GM06990 (cell line): ENCODE results near the gene OR56A4.
A peak's percentile ranks its signal among the peaks of the same experiment; 100 is the strongest.
"Not testable (repeated sequence)": the region's sequence is repeated elsewhere in the genome, so short reads cannot be mapped to it uniquely, and the experiment has no call there.

Source experiments
- DNase-seq: peaks from one replicate; pipeline ENCODE4 v3.0.0-alpha.2; 2011; ENCODE audit not compliant: insufficient read length; ENCODE audit errors: extremely low read depth
- H3K27me3 ChIP-seq: replicated peaks from 2 replicates; pipeline ENCODE4 v1.6.0; 2011; ENCODE audit warnings: low read length; ENCODE audit not compliant: control insufficient read depth, insufficient read depth
- H3K36me3 ChIP-seq: 2 replicates; pipeline ENCODE4 v1.5.1; 2011; ENCODE audit warnings: low read length; ENCODE audit not compliant: control insufficient read depth, insufficient read depth
- H3K4me3 ChIP-seq: replicated peaks from 2 replicates; pipeline ENCODE4 v1.5.1; 2011; ENCODE audit warnings: low read depth, mild to moderate bottlenecking, control low read depth, low read length
- CTCF ChIP-seq: IDR thresholded peaks from 2 replicates; pipeline ENCODE4 v1.5.1; 2011; ENCODE audit warnings: low read length, control low read depth, mild to moderate bottlenecking, inconsistent platforms; ENCODE audit not compliant: insufficient read depth, poor library complexity, severe bottlenecking

The OR56A4 gene

GRCh38 chr11:5983443-5983842 lies 23.3 kb downstream of the OR56A4 start:
- H3K27me3 ChIP-seq: no peaks in the 10 kb centered on the region
- no peaks in the 10 kb centered on the region for H3K36me3 ChIP-seq
- no peak for DNase-seq
- peak; percentile 2 for TF ChIP-seq CTCF
- no peak overlapping the region for H3K4me3 ChIP-seq

- TF ChIP-seq CTCF: no peak
- H3K27me3 ChIP-seq: no peaks in the 10 kb centered on the region; the same call in 1 of the 2 replicates
- no peaks in the 10 kb centered on the region for H3K36me3 ChIP-seq
- DNase-seq: no peak
- H3K4me3 ChIP-seq: no peak overlapping the region
Measured at GRCh38 chr11:5973530-5973929, 33.2 kb downstream of the OR56A4 start.

GRCh38 chr11:5968394-5968793 lies 38.4 kb downstream of the OR56A4 start, which contains the start of gene OR56A5:
Gene OR56A5, minus strand, starts transcription at chr11:5968494. Its CDS starts 0 bp downstream, at chr11:5968494.
- no peak for TF ChIP-seq CTCF
- H3K36me3 ChIP-seq: no peaks in the 10 kb centered on the region
- no peak within 1 kb of the TSS for H3K4me3 ChIP-seq
- DNase-seq: no peak
- no peaks in the 10 kb centered on the region; the same call in 1 of the 2 replicates for H3K27me3 ChIP-seq

- no peak for DNase-seq
- TF ChIP-seq CTCF: no peak
- Histone ChIP-seq H3K4me3 (no peak overlapping the region), H3K27me3 (no peaks in the 10 kb centered on the region; the same call in 1 of the 2 replicates), H3K36me3 (no peaks in the 10 kb centered on the region)
Measured at GRCh38 chr11:5967708-5968107, 39.0 kb downstream of the OR56A4 start.

GRCh38 chr11:5966958-5967357 lies 39.8 kb downstream of the OR56A4 start:
- DNase-seq: no peak
- Histone ChIP-seq H3K36me3 (no peaks in the 10 kb centered on the region), H3K27me3 (no peaks in the 10 kb centered on the region; the same call in 1 of the 2 replicates), H3K4me3 (no peak overlapping the region)
- TF ChIP-seq CTCF: no peak

GRCh38 chr11:5960704-5961320 lies 45.9 kb downstream of the OR56A4 start:
- not testable (repeated sequence) for DNase-seq, H3K27me3 ChIP-seq, H3K36me3 ChIP-seq, H3K4me3 ChIP-seq
